OCI-LY7 (cell line): Measurements from ENCODE around the gene SHH. TPM values are rescaled to one million over a fixed set of nuclear protein-coding genes. Genes with fewer than 3 reads are reported as not detected.

Experiments
- BruUV-seq: library from RNA; stranded (reverse); fragments of 400-500 nt; replicated peaks from 2 replicates; lab custom pipeline; 2021; lab: Mats Ljungman, UMichigan
- CTCF ChIA-PET: fragments of 300-600 bp; sonication (Branson Sonifier 250); formaldehyde crosslinking; loops from one replicate; lab custom pipeline; 2022; ENCODE audit warnings: antibody characterized with exemption; ENCODE audit not compliant: unreplicated experiment; lab: Charles Lee
- POLR2A ChIA-PET: fragments of 300-600 bp; sonication (Branson Sonifier 250); formaldehyde crosslinking; loops from one replicate; lab custom pipeline; 2022; ENCODE audit warnings: antibody characterized with exemption; lab: Charles Lee
- DNase-seq: peaks from one replicate; pipeline ENCODE4 v3.0.0-alpha.2; 2015; ENCODE audit warnings: low spot score
- H2AFZ ChIP-seq: fragments of 200-600 bp; sonication (generic), shearing (Covaris generic); 2 replicates; pipeline ENCODE4 v1.6.1; 2014; ENCODE audit warnings: mild to moderate bottlenecking, antibody characterized with exemption, low read length, moderate library complexity
- H3K27ac ChIP-seq: fragments of 200-600 bp; sonication (generic); 2 replicates; pipeline ENCODE4 v1.5.1; 2014; ENCODE audit warnings: mixed run types, low read depth, mild to moderate bottlenecking, moderate library complexity, low read length, inconsistent platforms; ENCODE audit not compliant: poor library complexity, severe bottlenecking
- H3K36me3 ChIP-seq: fragments of 200-600 bp; sonication (generic); 2 replicates; pipeline ENCODE4 v1.6.1; 2014; ENCODE audit warnings: mild to moderate bottlenecking, antibody characterized with exemption, low read length, moderate library complexity, mixed read lengths; ENCODE audit not compliant: insufficient read depth
- H3K4me1 ChIP-seq: fragments of 200-600 bp; sonication (generic); 2 replicates; pipeline ENCODE4 v1.5.1; 2014; ENCODE audit warnings: mild to moderate bottlenecking, low read length; ENCODE audit not compliant: insufficient read depth, poor library complexity, severe bottlenecking
- H3K4me2 ChIP-seq: fragments of 200-600 bp; sonication (generic); 2 replicates; pipeline ENCODE4 v1.6.1; 2014; ENCODE audit warnings: mild to moderate bottlenecking, low read length
- H3K4me3 ChIP-seq: fragments of 200-600 bp; sonication (generic); 2 replicates; pipeline ENCODE4 v1.5.1; 2014; ENCODE audit warnings: mild to moderate bottlenecking, low read depth, low read length; ENCODE audit not compliant: poor library complexity, severe bottlenecking
- H3K79me2 ChIP-seq: fragments of 200-600 bp; sonication (generic); 2 replicates; pipeline ENCODE4 v1.6.1; 2016; ENCODE audit warnings: low read depth, mild to moderate bottlenecking, low read length, moderate library complexity, mixed read lengths; ENCODE audit not compliant: insufficient read depth
- H3K9me2 ChIP-seq: fragments of 200-600 bp; sonication (generic); 2 replicates; pipeline ENCODE4 v1.6.1; 2016; ENCODE audit warnings: mild to moderate bottlenecking, low read length, mixed read lengths; ENCODE audit not compliant: insufficient read depth
- H3K9me3 ChIP-seq: fragments of 200-600 bp; sonication (generic); 2 replicates; pipeline ENCODE4 v1.6.1; 2014; ENCODE audit warnings: mild to moderate bottlenecking, mixed run types, low read length, mixed read lengths
- H4K20me1 ChIP-seq: fragments of 200-600 bp; sonication (generic); 2 replicates; pipeline ENCODE4 v1.6.1; 2014; ENCODE audit warnings: mild to moderate bottlenecking, antibody characterized with exemption, low read length, moderate library complexity, mixed read lengths; ENCODE audit not compliant: insufficient read depth
- CTCF ChIP-seq: fragments of 200-600 bp; sonication (generic); conservative IDR thresholded peaks from 2 replicates; pipeline ENCODE4 v1.5.1; 2014; ENCODE audit warnings: mild to moderate bottlenecking, antibody characterized with exemption, low read length, moderate library complexity, mixed read lengths
- EZH2phosphoT487 ChIP-seq: fragments of 200-600 bp; sonication (generic); IDR thresholded peaks from 2 replicates; pipeline ENCODE4 v1.6.1; 2018; ENCODE audit warnings: low read depth, borderline replicate concordance, mild to moderate bottlenecking, mixed run types, antibody characterized with exemption, low read length, moderate library complexity, mixed read lengths
- intact Hi-C: fragments of 100-400 bp; cut with micrococcal nuclease; formaldehyde crosslinking; loops from one replicate; pipeline ENCODE4 v1.10.0; 2022; ENCODE audit not compliant: unreplicated experiment
- total RNA-seq, 2 experiments: library from RNA; depleted of rRNA in 1 of 2; stranded (reverse); fragments of >200 nt in 1 of 2; shearing (Covaris generic) in 1 of 2; gene quantifications; 2 replicates each; pipeline ENCODE4 v1.2.3, GENCODE V29; 2014 to 2022

SHH gene
- total RNA-seq, 2 experiments from 2014 or later = not detected

DNA sequence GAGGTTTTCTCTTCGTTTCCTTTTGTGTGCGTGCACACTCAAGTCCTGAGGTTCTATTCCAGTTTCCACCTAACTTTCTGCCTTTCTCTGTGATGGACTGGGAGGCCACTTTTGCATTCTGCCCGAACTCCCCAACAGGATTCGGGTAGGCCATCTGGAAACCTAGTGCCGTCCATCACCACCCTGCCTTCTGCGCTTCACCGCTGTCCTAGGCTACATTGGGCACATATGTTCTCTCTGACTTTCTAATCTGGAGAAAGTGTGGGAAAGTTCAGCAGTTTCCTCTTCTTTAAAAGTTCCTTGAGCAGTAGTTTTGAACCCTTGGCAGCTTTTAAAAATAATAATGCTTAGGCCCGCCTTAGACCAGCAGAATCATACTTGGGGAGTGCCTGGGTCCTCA lies 46.8 kb downstream of the SHH start:
- H3K9me2 ChIP-seq = no peaks in the 10 kb centered on the region
- no peak overlapping the region for H3K4me3 ChIP-seq
- peaks cover 21% of the 10 kb centered on the region; the same call in 1 of the 2 replicates for H4K20me1 ChIP-seq
- no peak overlapping the region for H3K27ac ChIP-seq
- H3K9me3 ChIP-seq = no peaks in the 10 kb centered on the region
- CTCF ChIA-PET = no interaction called here
- intact Hi-C loops = no loop called here
- BruUV-seq = no TSS peak
- no peak overlapping the region for H3K4me2 ChIP-seq
- DNase-seq = no peak
- H3K4me1 ChIP-seq = no peaks in the 10 kb centered on the region
- H2AFZ ChIP-seq = no peak overlapping the region
- POLR2A ChIA-PET = no interaction called here
- H3K36me3 ChIP-seq = peaks cover 87% of the 10 kb centered on the region
- peaks cover 21% of the 10 kb centered on the region; the same call in 1 of the 2 replicates for H3K79me2 ChIP-seq
- no peak for TF ChIP-seq EZH2phosphoT487
- no peak for TF ChIP-seq CTCF

GRCh38 chr7:155764438-155764793 lies 47.8 kb downstream of the SHH start:
- CTCF ChIA-PET = no interaction called here
- intact Hi-C loops = no loop called here
- no peaks in the 10 kb centered on the region for H3K4me1 ChIP-seq
- H3K9me2 ChIP-seq = no peaks in the 10 kb centered on the region
- POLR2A ChIA-PET = no interaction called here
- H4K20me1 ChIP-seq = peaks cover 21% of the 10 kb centered on the region; the same call in 1 of the 2 replicates
- peak overlapping the region; percentile 19; the same call in 1 of the 2 replicates for H3K4me2 ChIP-seq
- no peak overlapping the region for H3K27ac ChIP-seq
- H3K79me2 ChIP-seq = peaks cover 26% of the 10 kb centered on the region; the same call in 1 of the 2 replicates
- no TSS peak for BruUV-seq
- H2AFZ ChIP-seq = no peak overlapping the region
- H3K9me3 ChIP-seq = no peaks in the 10 kb centered on the region
- no peak for TF ChIP-seq CTCF
- no peak for TF ChIP-seq EZH2phosphoT487
- H3K4me3 ChIP-seq = no peak overlapping the region
- DNase-seq = no peak
- peaks cover 86% of the 10 kb centered on the region for H3K36me3 ChIP-seq

GRCh38 chr7:155763691-155764437 lies 48.4 kb downstream of the SHH start:
- Histone ChIP-seq H3K27ac (no peak overlapping the region), H3K4me2 (peak overlapping the region; percentile 19; the same call in 1 of the 2 replicates), H3K9me2 (no peaks in the 10 kb centered on the region), H3K9me3 (no peaks in the 10 kb centered on the region), H3K4me3 (no peak overlapping the region), H3K36me3 (peaks cover 83% of the 10 kb centered on the region), H3K4me1 (no peaks in the 10 kb centered on the region), H2AFZ (no peak overlapping the region), H3K79me2 (peaks cover 26% of the 10 kb centered on the region; the same call in 1 of the 2 replicates), H4K20me1 (peaks cover 21% of the 10 kb centered on the region; the same call in 1 of the 2 replicates)
- TF ChIP-seq EZH2phosphoT487 (no peak), CTCF (no peak)
- intact Hi-C loops = no loop called here
- ChIA-PET POLR2A (no interaction called here), CTCF (no interaction called here)
- no peak for DNase-seq
- no TSS peak for BruUV-seq
